Bronchial epithelial cell (primary cell): ENCODE data around the gene TRHDE. TPM values are rescaled to one million over a fixed set of nuclear protein-coding genes. Genes with fewer than 3 reads are reported as not detected.

Experiments used
- DNase-seq: peaks from one replicate; pipeline ENCODE4 v3.0.0-alpha.2; 2010; ENCODE audit warnings: low read depth
- FAIRE-seq: peaks from 2 replicates; lab custom pipeline; 2011; peaks lifted over from hg19 to GRCh38; lab: Jason Lieb, UNC
- H3K27me3 ChIP-seq: 2 replicates; pipeline ENCODE4 v1.5.1; 2011; ENCODE audit warnings: low read length; ENCODE audit not compliant: control insufficient read depth, insufficient read depth
- H3K36me3 ChIP-seq: 2 replicates; pipeline ENCODE4 v1.5.1; 2011; ENCODE audit warnings: low read length; ENCODE audit not compliant: control insufficient read depth, insufficient read depth
- H3K4me3 ChIP-seq: 2 replicates; pipeline ENCODE4 v1.5.1; 2011; ENCODE audit warnings: mild to moderate bottlenecking, low read depth, low read length, control low read depth
- total RNA-seq: library from RNA; depleted of rRNA; stranded (reverse); fragments of >200 nt; gene quantifications from 2 replicates; pipeline ENCODE4 v1.2.1, GENCODE V29; 2014
- TF ChIP-seq, protein P1 (sequence below): IDR thresholded peaks from 2 replicates; pipeline ENCODE4 v1.5.1; 2011; ENCODE audit warnings: mild to moderate bottlenecking, moderate library complexity, low read length, control low read depth, inconsistent platforms; ENCODE audit not compliant: insufficient read depth, severe bottlenecking

The TRHDE gene
- total RNA-seq, 1 donor from 2014 or later = 0.26 TPM

DNA sequence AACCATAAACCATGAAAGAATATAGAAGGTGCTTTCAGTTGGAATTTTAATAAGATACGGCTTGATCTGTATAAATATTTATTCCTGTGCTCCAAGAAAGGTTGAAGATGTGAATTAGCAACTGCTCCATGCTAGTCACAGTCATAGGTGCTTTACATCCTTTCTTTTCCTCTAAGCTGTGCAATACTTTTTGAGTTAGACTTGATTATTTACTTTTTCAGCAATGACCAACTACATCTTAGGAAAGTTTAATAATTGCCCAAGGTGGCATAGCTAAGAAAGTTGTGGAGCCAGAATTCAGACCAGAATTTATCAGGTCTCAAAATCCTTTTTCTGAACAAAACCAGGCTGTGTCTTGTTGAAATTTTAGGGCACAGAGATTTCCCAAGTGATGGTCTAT lies 13.7 kb downstream of the TRHDE start:
- no peak overlapping the region for H3K4me3 ChIP-seq
- H3K27me3 ChIP-seq = no peaks in the 10 kb centered on the region
- TF ChIP-seq, protein P1, sequence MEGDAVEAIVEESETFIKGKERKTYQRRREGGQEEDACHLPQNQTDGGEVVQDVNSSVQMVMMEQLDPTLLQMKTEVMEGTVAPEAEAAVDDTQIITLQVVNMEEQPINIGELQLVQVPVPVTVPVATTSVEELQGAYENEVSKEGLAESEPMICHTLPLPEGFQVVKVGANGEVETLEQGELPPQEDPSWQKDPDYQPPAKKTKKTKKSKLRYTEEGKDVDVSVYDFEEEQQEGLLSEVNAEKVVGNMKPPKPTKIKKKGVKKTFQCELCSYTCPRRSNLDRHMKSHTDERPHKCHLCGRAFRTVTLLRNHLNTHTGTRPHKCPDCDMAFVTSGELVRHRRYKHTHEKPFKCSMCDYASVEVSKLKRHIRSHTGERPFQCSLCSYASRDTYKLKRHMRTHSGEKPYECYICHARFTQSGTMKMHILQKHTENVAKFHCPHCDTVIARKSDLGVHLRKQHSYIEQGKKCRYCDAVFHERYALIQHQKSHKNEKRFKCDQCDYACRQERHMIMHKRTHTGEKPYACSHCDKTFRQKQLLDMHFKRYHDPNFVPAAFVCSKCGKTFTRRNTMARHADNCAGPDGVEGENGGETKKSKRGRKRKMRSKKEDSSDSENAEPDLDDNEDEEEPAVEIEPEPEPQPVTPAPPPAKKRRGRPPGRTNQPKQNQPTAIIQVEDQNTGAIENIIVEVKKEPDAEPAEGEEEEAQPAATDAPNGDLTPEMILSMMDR = no peak
- no peaks in the 10 kb centered on the region for H3K36me3 ChIP-seq
- FAIRE-seq = no peak
- no peak for DNase-seq

- FAIRE-seq = no peak
- TF ChIP-seq, protein P1 = no peak
- Histone ChIP-seq H3K36me3 (no peaks in the 10 kb centered on the region), H3K4me3 (no peak overlapping the region), H3K27me3 (no peaks in the 10 kb centered on the region)
- DNase-seq = no peak
Measured at GRCh38 chr12:72286526-72286925, 14.4 kb downstream of the TRHDE start.

DNA sequence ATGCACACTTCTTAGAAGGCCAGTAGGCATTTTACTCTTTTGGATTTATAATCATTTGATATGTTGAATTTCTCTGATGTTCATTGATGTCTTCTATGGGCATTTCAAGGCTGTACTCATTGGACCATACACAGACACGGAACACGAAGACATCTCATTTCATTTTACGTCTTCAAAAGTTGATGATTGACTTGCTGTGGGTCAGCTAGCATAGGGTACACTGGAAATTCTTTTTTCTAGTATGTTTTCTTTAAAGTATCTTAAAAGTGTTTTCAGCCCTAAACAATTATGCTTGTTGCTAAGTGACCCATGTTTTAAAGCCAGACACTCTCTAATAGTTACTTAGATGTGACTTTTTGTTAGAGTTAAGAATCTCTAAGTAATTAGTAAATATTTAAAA lies 16.3 kb downstream of the TRHDE start:
- no peak overlapping the region for H3K4me3 ChIP-seq
- no peak for FAIRE-seq
- H3K27me3 ChIP-seq = no peaks in the 10 kb centered on the region
- TF ChIP-seq, protein P1 = no peak
- no peak for DNase-seq
- H3K36me3 ChIP-seq = no peaks in the 10 kb centered on the region

DNA sequence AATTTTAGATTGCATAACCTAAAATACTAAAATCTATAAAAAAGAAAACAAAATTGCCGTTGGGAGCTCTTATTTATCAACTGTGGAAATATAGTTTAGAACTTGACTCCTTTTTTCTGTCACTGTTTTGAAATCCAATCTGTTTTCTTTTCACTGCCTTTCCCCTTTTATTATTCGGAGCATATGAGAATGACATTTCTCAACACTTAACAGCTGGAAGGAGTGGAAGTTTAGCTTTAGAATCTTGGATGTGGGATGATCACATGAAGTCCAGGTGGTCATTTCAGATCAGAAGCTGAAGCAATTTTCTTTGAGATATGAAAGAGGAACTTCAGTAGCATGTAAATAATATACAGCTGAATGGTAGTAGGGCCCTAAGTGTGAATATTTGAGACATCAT lies 16.7 kb downstream of the TRHDE start:
- Histone ChIP-seq H3K27me3 (no peaks in the 10 kb centered on the region), H3K4me3 (no peak overlapping the region), H3K36me3 (no peaks in the 10 kb centered on the region)
- FAIRE-seq = no peak
- no peak for DNase-seq
- TF ChIP-seq, protein P1 = no peak

DNA sequence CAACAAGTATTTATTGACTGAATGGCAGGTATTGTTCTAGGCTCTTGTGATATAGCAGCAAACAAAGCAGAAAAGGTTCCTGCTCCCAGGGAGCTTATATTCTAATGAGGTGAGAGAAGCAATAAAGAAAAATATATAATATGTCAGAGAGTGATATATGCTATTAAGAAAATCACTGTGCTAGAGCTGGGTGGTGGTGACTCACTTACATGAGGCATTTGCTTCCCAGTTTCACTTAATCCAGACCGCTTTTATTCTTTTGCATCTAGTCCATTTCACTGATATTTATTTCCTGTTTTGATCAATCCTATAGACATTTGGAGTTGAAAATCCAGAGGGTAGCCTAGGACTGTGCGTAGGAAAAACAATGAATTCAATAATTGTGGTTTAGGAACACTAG lies 17.5 kb downstream of the TRHDE start:
- FAIRE-seq = no peak

GRCh38 chr12:72291175-72291574 lies 19.0 kb downstream of the TRHDE start:
- no peak for FAIRE-seq
- TF ChIP-seq, protein P1 = no peak

More for the DNA sequence above, 17.5 kb downstream of the TRHDE start:
- no peak for DNase-seq
- TF ChIP-seq, protein P1 = no peak
- Histone ChIP-seq H3K27me3 (no peaks in the 10 kb centered on the region), H3K36me3 (no peaks in the 10 kb centered on the region), H3K4me3 (no peak overlapping the region)

More at GRCh38 chr12:72291175-72291574, 19.0 kb downstream of the TRHDE start:
- no peak for DNase-seq
- Histone ChIP-seq H3K36me3 (no peaks in the 10 kb centered on the region), H3K27me3 (no peaks in the 10 kb centered on the region), H3K4me3 (no peak overlapping the region)
